MM.1S (cell line): Measurements from ENCODE around the gene POLE2.

ENCODE experiments used
- DNase-seq: peaks from one replicate; pipeline ENCODE4 v3.0.0-alpha.2; 2015
- H2AFZ ChIP-seq: fragments of 300-600 bp; sonication (generic); 2 replicates; pipeline ENCODE4 v1.6.0; 2016; ENCODE audit warnings: antibody characterized with exemption, low read length
- H3F3A ChIP-seq: fragments of 300-600 bp; sonication (generic); 2 replicates; pipeline ENCODE4 v1.6.1; 2016; ENCODE audit warnings: mild to moderate bottlenecking, antibody characterized with exemption, low read length, moderate library complexity, mixed read lengths; ENCODE audit not compliant: insufficient read depth
- H3K27ac ChIP-seq: fragments of 300-600 bp; sonication (generic); 2 replicates; pipeline ENCODE4 v1.5.1; 2016; ENCODE audit warnings: mild to moderate bottlenecking, low read length
- H3K27me3 ChIP-seq: fragments of 300-600 bp; sonication (generic); replicated peaks from 2 replicates; pipeline ENCODE4 v1.6.0; 2016; ENCODE audit warnings: low read length; ENCODE audit not compliant: insufficient read depth
- H3K36me3 ChIP-seq: fragments of 300-600 bp; sonication (generic); replicated peaks from 2 replicates; pipeline ENCODE4 v1.6.1; 2016; ENCODE audit warnings: mild to moderate bottlenecking, low read length, mixed read lengths; ENCODE audit not compliant: insufficient read depth
- H3K4me1 ChIP-seq: fragments of 300-600 bp; sonication (generic); 2 replicates; pipeline ENCODE4 v1.6.1; 2016; ENCODE audit warnings: low read length, mixed read lengths
- H3K4me2 ChIP-seq: fragments of 300-600 bp; sonication (generic); 2 replicates; pipeline ENCODE4 v1.6.0; 2016; ENCODE audit warnings: low read depth, low read length
- H3K4me3 ChIP-seq: fragments of 300-600 bp; sonication (generic); 2 replicates; pipeline ENCODE4 v1.5.1; 2016; ENCODE audit warnings: low read length, mixed read lengths
- H3K79me2 ChIP-seq: fragments of 300-600 bp; sonication (generic); 2 replicates; pipeline ENCODE4 v1.6.1; 2016; ENCODE audit warnings: mixed run types, low read length, mixed read lengths
- H3K9ac ChIP-seq: fragments of 300-600 bp; sonication (generic); 2 replicates; pipeline ENCODE4 v1.6.1; 2016; ENCODE audit warnings: low read length, mixed read lengths
- H3K9me2 ChIP-seq: fragments of 300-600 bp; sonication (generic); replicated peaks from 2 replicates; pipeline ENCODE4 v1.6.1; 2016; ENCODE audit warnings: mild to moderate bottlenecking, low read length, mixed read lengths; ENCODE audit not compliant: insufficient read depth
- H3K9me3 ChIP-seq: fragments of 300-600 bp; sonication (generic); replicated peaks from 2 replicates; pipeline ENCODE4 v1.6.1; 2016; ENCODE audit warnings: mild to moderate bottlenecking, low read length, mixed read lengths; ENCODE audit not compliant: insufficient read depth
- H4K20me1 ChIP-seq: fragments of 300-600 bp; sonication (generic); 2 replicates; pipeline ENCODE4 v1.6.1; 2016; ENCODE audit warnings: mild to moderate bottlenecking, low read length, moderate library complexity, mixed read lengths; ENCODE audit not compliant: insufficient read depth
- CTCF ChIP-seq: fragments of 300-600 bp; sonication (generic); IDR thresholded peaks from 2 replicates; pipeline ENCODE4 v1.5.1; 2016; ENCODE audit warnings: antibody characterized with exemption, low read length, mixed read lengths
- EZH2 ChIP-seq: fragments of 300-600 bp; sonication (generic); optimal IDR thresholded peaks from 2 replicates; pipeline ENCODE3; 2017; ENCODE audit warnings: low read depth, mild to moderate bottlenecking, antibody characterized with exemption, low read length, mixed read lengths
- EZH2phosphoT487 ChIP-seq: fragments of 300-600 bp; sonication (generic); IDR thresholded peaks from 2 replicates; pipeline ENCODE4 v1.6.1; 2018; ENCODE audit warnings: antibody characterized with exemption, low read length

The POLE2 gene

GRCh38 chr14:49598485-49599300 is 89.3 kb downstream of the POLE2 start, which contains the start of gene LRR1:
Gene LRR1, plus strand, starts transcription at chr14:49598940. Its CDS starts 81 bp downstream, at chr14:49599021.
- Histone ChIP-seq H4K20me1 (no peaks in the 10 kb centered on the region), H3K4me2 (peak within 1 kb of the TSS; percentile 55), H3F3A (peaks cover 8% of the 10 kb centered on the region; the same call in 1 of the 2 replicates), H3K4me3 (peak within 1 kb of the TSS; percentile 86), H3K4me1 (no peaks in the 10 kb centered on the region), H3K9me2 (no peaks in the 10 kb centered on the region), H2AFZ (peak within 1 kb of the TSS; percentile 67), H3K79me2 (peaks cover 23% of the 10 kb centered on the region), H3K27me3 (no peaks in the 10 kb centered on the region), H3K9ac (peak within 1 kb of the TSS; percentile 97), H3K9me3 (no peaks in the 10 kb centered on the region), H3K27ac (peak within 1 kb of the TSS; percentile 99), H3K36me3 (no peaks in the 10 kb centered on the region)
- TF ChIP-seq EZH2phosphoT487 (no peak), CTCF (no peak), EZH2 (no peak)
- peak; percentile 67 for DNase-seq

- H3K27me3 ChIP-seq: no peaks in the 10 kb centered on the region
- H3K4me2 ChIP-seq: peak overlapping the region; percentile 55
- H3K79me2 ChIP-seq: peaks cover 23% of the 10 kb centered on the region
- peak overlapping the region; percentile 97 for H3K9ac ChIP-seq
- peak overlapping the region; percentile 86 for H3K4me3 ChIP-seq
- peak overlapping the region; percentile 67 for H2AFZ ChIP-seq
- peaks cover 8% of the 10 kb centered on the region; the same call in 1 of the 2 replicates for H3F3A ChIP-seq
- H3K4me1 ChIP-seq: no peaks in the 10 kb centered on the region
- H3K36me3 ChIP-seq: no peaks in the 10 kb centered on the region
- no peak for DNase-seq
- TF ChIP-seq CTCF: no peak
- TF ChIP-seq EZH2: no peak
- no peak for TF ChIP-seq EZH2phosphoT487
- no peaks in the 10 kb centered on the region for H3K9me2 ChIP-seq
- H4K20me1 ChIP-seq: no peaks in the 10 kb centered on the region
- no peaks in the 10 kb centered on the region for H3K9me3 ChIP-seq
- H3K27ac ChIP-seq: peak overlapping the region; percentile 99
These were observed 89.9 kb downstream of the POLE2 start for GRCh38 chr14:49598189-49598484.

GRCh38 chr14:49594347-49595091 is 93.5 kb downstream of the POLE2 start:
- Histone ChIP-seq H3K9ac (no peak overlapping the region), H3K4me1 (no peaks in the 10 kb centered on the region), H3K27ac (no peak overlapping the region), H3K79me2 (peaks cover 7% of the 10 kb centered on the region), H3K9me2 (no peaks in the 10 kb centered on the region), H3K27me3 (no peaks in the 10 kb centered on the region), H3K4me3 (no peak overlapping the region), H3K4me2 (no peak overlapping the region), H3K9me3 (no peaks in the 10 kb centered on the region), H4K20me1 (no peaks in the 10 kb centered on the region), H3F3A (peaks cover 8% of the 10 kb centered on the region; the same call in 1 of the 2 replicates), H2AFZ (no peak overlapping the region), H3K36me3 (no peaks in the 10 kb centered on the region)
- TF ChIP-seq EZH2: no peak
- TF ChIP-seq CTCF: no peak
- no peak for TF ChIP-seq EZH2phosphoT487
- no peak for DNase-seq
